ENCODE data around the gene SNAPC2.

GRCh38 chr19:7902796-7903243, 17.3 kb upstream of the SNAPC2 start:
- TF ChIP-seq POLR2A (IDR thresholded peaks at IDR 0.05), result no peak
- TF ChIP-seq POLR2AphosphoS5 (IDR thresholded peaks at IDR 0.05; ENCODE audit: insufficient read depth in 1 of 2, low read depth in 1 of 2), result no peak
